ENCODE measurements around the gene HIVEP3. TPM values are rescaled to one million over a fixed set of nuclear protein-coding genes. Genes with fewer than 3 reads are reported as not detected.

The HIVEP3 gene
- total RNA-seq, 1 experiment from 2014 or later: 0.55 TPM

DNA sequence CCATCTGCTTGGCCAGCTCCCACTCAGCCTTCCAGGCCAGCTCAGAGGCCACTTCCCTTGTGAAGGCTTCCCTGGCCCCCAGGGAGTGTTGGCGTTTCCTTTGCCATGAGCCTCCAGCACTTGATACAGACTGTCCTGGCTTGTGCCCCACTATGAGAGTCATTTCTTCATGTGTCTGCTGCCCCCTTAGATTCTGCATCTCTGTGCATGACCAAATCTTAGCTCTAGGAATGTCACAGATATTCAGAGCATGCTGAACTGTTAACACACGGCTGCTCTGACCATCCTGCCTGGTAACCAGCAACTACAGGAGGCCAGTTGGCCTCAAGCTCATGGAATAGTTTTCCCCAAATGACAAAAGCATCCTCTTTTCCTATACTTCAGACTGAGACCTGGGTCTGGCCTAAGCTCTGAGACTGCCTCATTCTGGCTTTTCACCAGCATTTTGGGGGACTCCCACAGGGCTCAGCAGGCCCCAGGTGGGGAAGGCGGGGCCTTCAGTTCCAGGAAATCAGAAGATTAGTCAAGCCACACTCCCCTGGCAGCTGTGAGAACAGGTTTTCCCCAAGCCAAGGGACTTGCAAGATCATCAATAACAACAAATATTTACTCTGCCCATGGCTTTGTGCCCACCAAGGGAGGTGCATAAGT is 251.6 kb downstream of the HIVEP3 start:
- peaks cover 6% of the 10 kb centered on the region; the same call in 1 of the 2 replicates for H3K4me1 Mint-ChIP-seq
- peaks cover 16% of the 10 kb centered on the region for H3K27me3 Mint-ChIP-seq (ENCODE audit: low read depth)
- H3K4me3 Mint-ChIP-seq: no peak overlapping the region
- no peaks in the 10 kb centered on the region for H3K36me3 Mint-ChIP-seq
- TF ChIP-seq NR3C1 (CRISPR knock-in tag; conservative IDR thresholded peaks at IDR 0.05; ENCODE audit: low read depth) (no peak), IRF2 (CRISPR knock-in tag; IDR thresholded peaks at IDR 0.05; ENCODE audit: borderline replicate concordance, low read depth) (no peak), ZNF219 (CRISPR knock-in tag; IDR thresholded peaks at IDR 0.05; ENCODE audit: borderline replicate concordance) (no peak), ZNF263 (CRISPR knock-in tag; IDR thresholded peaks at IDR 0.05; ENCODE audit: low read depth) (no peak), RELA (CRISPR knock-in tag; IDR thresholded peaks at IDR 0.05; ENCODE audit: borderline replicate concordance) (no peak), ATF1 (CRISPR knock-in tag; IDR thresholded peaks at IDR 0.05) (no peak), HMGA2 (CRISPR knock-in tag; IDR thresholded peaks at IDR 0.05) (no peak), CREM (CRISPR knock-in tag; IDR thresholded peaks at IDR 0.05) (no peak), AFF4 (CRISPR knock-in tag; IDR thresholded peaks at IDR 0.05; ENCODE audit: borderline replicate concordance) (no peak), ZNF396 (CRISPR knock-in tag; IDR thresholded peaks at IDR 0.05; ENCODE audit: borderline replicate concordance) (no peak)
- TF ChIP-seq, protein P1, sequence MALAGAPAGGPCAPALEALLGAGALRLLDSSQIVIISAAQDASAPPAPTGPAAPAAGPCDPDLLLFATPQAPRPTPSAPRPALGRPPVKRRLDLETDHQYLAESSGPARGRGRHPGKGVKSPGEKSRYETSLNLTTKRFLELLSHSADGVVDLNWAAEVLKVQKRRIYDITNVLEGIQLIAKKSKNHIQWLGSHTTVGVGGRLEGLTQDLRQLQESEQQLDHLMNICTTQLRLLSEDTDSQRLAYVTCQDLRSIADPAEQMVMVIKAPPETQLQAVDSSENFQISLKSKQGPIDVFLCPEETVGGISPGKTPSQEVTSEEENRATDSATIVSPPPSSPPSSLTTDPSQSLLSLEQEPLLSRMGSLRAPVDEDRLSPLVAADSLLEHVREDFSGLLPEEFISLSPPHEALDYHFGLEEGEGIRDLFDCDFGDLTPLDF (CRISPR knock-in tag; IDR thresholded peaks at IDR 0.05): no peak
- ATAC-seq (no peak), DNase-seq (ENCODE audit: low spot score) (no peak)
- ChIA-PET POLR2A (interaction anchor here (0.6 kb wide), 1 partner anchor 33 kb away, joined by 4 read pairs; no protein-coding TSS in a partner anchor), CTCF (interaction anchor here (0.7 kb wide), 2 partner anchors 9 to 152 kb away, joined by 3 read pairs; no protein-coding TSS in a partner anchor)
- no peaks in the 10 kb centered on the region for H3K9me3 Mint-ChIP-seq
- no peak overlapping the region for H3K27ac Mint-ChIP-seq

DNA sequence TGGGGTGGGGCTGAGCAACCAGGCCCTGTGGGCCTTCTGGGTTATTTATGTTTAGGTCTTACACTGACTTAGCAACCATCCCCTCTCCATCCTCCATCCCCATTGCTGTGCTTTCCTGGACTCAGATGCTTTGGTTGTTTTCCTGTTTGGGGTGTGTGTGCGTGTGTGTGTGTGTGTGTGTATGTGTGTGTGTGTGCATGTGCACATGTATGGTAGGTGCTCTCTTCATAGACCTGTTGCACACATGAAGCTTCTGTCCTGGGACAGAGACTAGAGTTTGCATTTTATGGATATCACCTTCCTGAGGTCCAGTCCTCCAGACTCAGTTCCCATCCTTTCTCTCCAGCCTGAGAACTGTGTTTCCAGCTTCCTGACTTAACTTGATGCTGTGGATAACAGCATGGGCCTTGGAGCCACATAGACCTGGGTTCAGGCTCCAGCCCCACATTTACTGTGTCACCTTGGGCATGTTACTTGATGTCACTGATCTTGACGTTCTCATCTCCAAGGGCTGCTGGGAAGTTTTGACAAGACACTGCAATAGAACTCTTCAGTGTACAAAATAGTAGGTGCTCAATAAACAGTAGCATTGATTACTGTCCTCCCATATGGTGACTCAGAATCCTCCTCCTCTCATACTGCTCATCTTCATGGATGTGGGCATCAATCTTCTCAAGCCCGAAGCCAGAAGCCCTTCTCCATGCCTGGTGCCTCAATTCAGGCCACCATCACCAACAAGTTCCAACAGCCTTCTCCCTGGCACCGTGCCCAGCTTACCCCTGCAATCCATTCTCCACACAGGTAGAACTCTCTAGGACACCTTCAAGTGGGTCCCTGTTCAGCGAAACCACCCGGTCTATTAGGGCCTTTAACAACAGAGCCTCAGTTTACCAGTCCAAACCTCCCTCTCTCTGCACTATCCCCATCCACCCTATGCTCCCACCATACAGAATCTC is 252.5 kb downstream of the HIVEP3 start:
- peaks cover 22% of the 10 kb centered on the region for H3K27me3 Mint-ChIP-seq (ENCODE audit: low read depth)
- ATAC-seq: no peak
- DNase-seq (ENCODE audit: low spot score): no peak
- peaks cover 8% of the 10 kb centered on the region; the same call in 1 of the 2 replicates for H3K4me1 Mint-ChIP-seq
- H3K36me3 Mint-ChIP-seq: no peaks in the 10 kb centered on the region
- POLR2A ChIA-PET: interaction anchor here (0.6 kb wide), 1 partner anchor 34 kb away, joined by 4 read pairs; no protein-coding TSS in a partner anchor
- TF ChIP-seq AR (CRISPR knock-in tag; IDR thresholded peaks at IDR 0.05) (no peak), ARID4B (CRISPR knock-in tag; IDR thresholded peaks at IDR 0.05; ENCODE audit: borderline replicate concordance) (no peak), NR2C2 (CRISPR knock-in tag; IDR thresholded peaks at IDR 0.05) (no peak), RELA (CRISPR knock-in tag; IDR thresholded peaks at IDR 0.05; ENCODE audit: borderline replicate concordance) (no peak)
- H3K9me3 Mint-ChIP-seq: no peaks in the 10 kb centered on the region
- no peak overlapping the region for H3K4me3 Mint-ChIP-seq
- CTCF ChIA-PET: interaction anchor here (0.7 kb wide), 2 partner anchors 8 to 151 kb away, joined by 3 read pairs; no protein-coding TSS in a partner anchor
- no peak overlapping the region for H3K27ac Mint-ChIP-seq

All from WTC11 (cell line).